B cell (primary cell): ENCODE data around the gene PPP2CA. TPM values are rescaled to one million over a fixed set of nuclear protein-coding genes. Genes with fewer than 3 reads are reported as not detected.
"Not testable (repeated sequence)": the region's sequence is repeated elsewhere in the genome, so short reads cannot be mapped to it uniquely, and the experiment has no call there.

Experiments
- ATAC-seq: fragments of 200-7000 bp; cut with Tn5 transposase; one replicate; pipeline ENCODE4 v1.10.0; 2021; ENCODE audit warnings: low read depth, mild to moderate bottlenecking, moderate number of reproducible peaks, moderate library complexity
- CTCF ChIA-PET: fragments of 350-600 bp; sonication (Branson Sonifier 250); formaldehyde crosslinking; loops from one replicate; lab custom pipeline; 2021; ENCODE audit warnings: antibody characterized with exemption, inconsistent platforms; lab: Charles Lee
- POLR2A ChIA-PET: fragments of 350-600 bp; sonication (Branson Sonifier 250); formaldehyde crosslinking; loops from one replicate; lab custom pipeline; 2021; ENCODE audit warnings: antibody characterized with exemption; lab: Charles Lee
- DNase-seq: peaks from one replicate; pipeline ENCODE4 v3.0.0; 2013
- H2AFZ ChIP-seq: 2 replicates; pipeline ENCODE4 v1.6.1; 2012; ENCODE audit warnings: mild to moderate bottlenecking, low read depth, low read length; ENCODE audit not compliant: insufficient read depth, poor library complexity, severe bottlenecking
- H3K27ac ChIP-seq, 2 donors: 1 replicate in 1 of 2; 2 replicates in 1 of 2; pipeline ENCODE4 v1.5.1; 2012 to 2013; ENCODE audit warnings: low read length in 2 of 2, mild to moderate bottlenecking in 2 of 2, moderate library complexity in 1 of 2
- H3K27me3 ChIP-seq, 4 experiments: fragments of 200-600 bp in 1 of 4; sonication (generic) in 1 of 4; replicated peaks in 1 of 4; 1 replicate in 2 of 4; 2 replicates in 2 of 4; pipeline versions ENCODE4 v1.6.1 to v1.7.0; 2013 to 2016; ENCODE audit warnings: low read length in 3 of 4, mild to moderate bottlenecking in 2 of 4, mixed read lengths in 1 of 4, moderate library complexity in 1 of 4; ENCODE audit not compliant: insufficient read depth in 4 of 4, control insufficient read depth in 3 of 4; ENCODE audit errors: control extremely low read depth in 1 of 4
- H3K36me3 ChIP-seq, 2 experiments: replicated peaks in 1 of 2; 1 replicate in 1 of 2; 2 replicates in 1 of 2; pipeline versions ENCODE4 v1.6.1 to v1.7.1; 2013; ENCODE audit warnings: low read length in 1 of 2; ENCODE audit not compliant: insufficient read depth in 2 of 2, control insufficient read depth in 1 of 2; ENCODE audit errors: control extremely low read depth in 1 of 2, extremely low read depth in 1 of 2
- H3K4me1 ChIP-seq, 2 donors: fragments of 200-600 bp in 1 of 2; sonication (generic) in 1 of 2; 1 replicate in 1 of 2; 2 replicates in 1 of 2; pipeline versions ENCODE4 v1.5.1 to v1.6.1; 2013 to 2017; ENCODE audit warnings: low read length in 2 of 2; ENCODE audit not compliant: control insufficient read depth in 2 of 2, insufficient read depth in 2 of 2
- H3K4me2 ChIP-seq: replicated peaks from 2 replicates; pipeline ENCODE3; 2012; ENCODE audit warnings: mild to moderate bottlenecking, low read depth, low read length; ENCODE audit not compliant: poor library complexity, severe bottlenecking
- H3K4me3 ChIP-seq, 5 experiments: fragments of 200-600 bp in 1 of 5; sonication (generic) in 1 of 5; 1 replicate in 3 of 5; 2 replicates in 2 of 5; pipeline versions ENCODE4 v1.5.1 to v1.7.0; 2011 to 2016; ENCODE audit warnings: low read length in 4 of 5, mild to moderate bottlenecking in 4 of 5, low read depth in 2 of 5, control low read depth in 1 of 5, moderate library complexity in 1 of 5; ENCODE audit not compliant: insufficient read depth in 1 of 5; ENCODE audit errors: control extremely low read depth in 1 of 5, extremely low read depth in 1 of 5
- H3K79me2 ChIP-seq: fragments of 200-600 bp; sonication (generic); one replicate; pipeline ENCODE4 v1.6.0; 2016; ENCODE audit warnings: low read length; ENCODE audit not compliant: control insufficient read depth, insufficient read depth
- H3K9ac ChIP-seq: fragments of 200-600 bp; sonication (generic); 2 replicates; pipeline ENCODE4 v1.6.1; 2017; ENCODE audit warnings: mild to moderate bottlenecking, low read length, moderate library complexity
- H3K9me3 ChIP-seq, 3 donors: one replicate each; pipeline versions ENCODE4 v1.6.1 to v1.7.1; 2013; ENCODE audit warnings: low read length in 2 of 3; ENCODE audit not compliant: control insufficient read depth in 2 of 3, insufficient read depth in 1 of 3; ENCODE audit errors: control extremely low read depth in 1 of 3
- H4K20me1 ChIP-seq: 2 replicates; pipeline ENCODE4 v1.6.0; 2012; ENCODE audit warnings: mild to moderate bottlenecking, low read length; ENCODE audit not compliant: insufficient read depth, control insufficient read depth, poor library complexity, severe bottlenecking
- H3K27ac Mint-ChIP-seq: one replicate; pipeline ENCODE4 v1.8.0; 2021; ENCODE audit warnings: mixed read lengths
- H3K27me3 Mint-ChIP-seq: one replicate; pipeline ENCODE4 v1.8.0; 2021; ENCODE audit warnings: mixed read lengths
- H3K4me1 Mint-ChIP-seq: one replicate; pipeline ENCODE4 v1.8.0; 2021; ENCODE audit warnings: mixed read lengths
- H3K4me3 Mint-ChIP-seq: one replicate; pipeline ENCODE4 v1.8.0; 2021; ENCODE audit warnings: mixed read lengths
- H3K9me3 Mint-ChIP-seq: one replicate; pipeline ENCODE4 v1.8.0; 2022; ENCODE audit warnings: mixed read lengths; ENCODE audit not compliant: insufficient read depth
- EZH2 ChIP-seq: IDR thresholded peaks from 2 replicates; pipeline ENCODE4 v1.6.1; 2012; ENCODE audit warnings: borderline replicate concordance, low read depth, mild to moderate bottlenecking, moderate library complexity, low read length; ENCODE audit not compliant: insufficient read depth, poor library complexity, severe bottlenecking
- WGBS: methylation state at CpG from one replicate; pipeline ENCODE4 v1.1.5; 2013; ENCODE audit warnings: missing lambda C conversion rate; ENCODE audit not compliant: insufficient coverage; 5-methylcytosine and 5-hydroxymethylcytosine counted together
- intact Hi-C: fragments of 100-400 bp; cut with micrococcal nuclease; formaldehyde crosslinking; loops from one replicate; pipeline ENCODE4 v1.10.0; 2022
- polyA plus RNA-seq: library from polyadenylated mRNA; depleted of rRNA; stranded (reverse); fragments of >200 nt; gene quantifications from 2 replicates; pipeline ENCODE4 v1.2.3, GENCODE V29; 2012
- total RNA-seq, 2 donors: library from RNA; stranded (reverse); fragments of 120-200 nt in 1 of 2; gene quantifications; 1 replicate in 1 of 2; 2 replicates in 1 of 2; pipeline versions ENCODE4 v1.2.3 to v1.2.4, GENCODE V29; 2013 to 2022
- TF ChIP-seq, protein P1 (sequence below): fragments of 200-600 bp; IDR thresholded peaks from one replicate; pipeline ENCODE4 v1.8.0; 2022; ENCODE audit warnings: antibody characterized with exemption, mild to moderate bottlenecking

PPP2CA gene
- total and polyA plus RNA-seq, 2 donors (not counting 1 experiment from before 2014, with no cell fraction given): 82.3 to 86.2 TPM

DNA sequence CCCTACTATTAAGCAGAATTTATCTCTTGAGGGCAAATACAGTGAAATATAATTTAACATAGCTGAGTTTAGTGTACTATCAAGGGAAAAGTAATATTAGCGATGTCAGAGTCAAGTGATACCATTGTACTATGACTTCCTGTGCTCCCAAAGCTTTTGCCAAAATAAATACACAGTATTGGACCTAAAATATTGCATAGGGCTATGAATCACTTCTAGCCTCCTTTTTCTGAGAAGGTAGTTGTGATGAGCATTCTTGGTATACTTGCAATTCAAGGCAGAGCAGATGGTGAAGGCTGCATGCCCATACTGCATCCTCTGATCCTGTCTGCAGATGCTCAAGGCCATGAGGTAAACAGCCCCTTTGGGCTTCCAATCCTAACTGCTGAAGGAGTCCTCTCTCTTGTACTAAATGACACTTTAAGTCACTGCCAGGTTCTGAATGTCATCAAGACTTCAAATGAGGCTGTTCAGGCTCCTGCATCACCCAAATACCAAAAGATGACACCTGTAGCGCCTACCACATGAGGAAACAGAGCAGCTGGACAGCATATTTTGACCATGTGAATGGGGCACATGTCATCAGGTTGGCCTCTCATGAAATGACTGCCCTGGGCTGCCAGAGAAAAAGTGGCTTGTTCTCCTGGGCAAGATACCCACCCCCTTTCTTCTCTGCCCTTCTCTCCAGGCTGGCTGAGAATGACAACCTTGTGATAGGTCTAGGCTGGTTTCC lies 29.7 kb upstream of the PPP2CA start:
- ChIA-PET CTCF (interaction anchor here (0.5 kb wide), 1 partner anchor 35 kb away, joined by 6 read pairs; no protein-coding TSS in a partner anchor), POLR2A (no interaction called here)
- no peak overlapping the region for H3K27ac Mint-ChIP-seq
- H3K4me1 Mint-ChIP-seq: no peaks in the 10 kb centered on the region
- ATAC-seq: no peak
- H3K4me3 ChIP-seq: no peak overlapping the region
- H3K27me3 Mint-ChIP-seq: peaks cover 25% of the 10 kb centered on the region
- no peak overlapping the region for H3K27ac ChIP-seq
- intact Hi-C loops: no loop called here
- no peaks in the 10 kb centered on the region for H3K79me2 ChIP-seq
- H3K4me3 Mint-ChIP-seq: no peak overlapping the region
- no peaks in the 10 kb centered on the region for H3K9me3 ChIP-seq
- H3K9me3 Mint-ChIP-seq: no peaks in the 10 kb centered on the region
- 91% methylated on average over 1 of the region's 2 CpGs for WGBS
- H4K20me1 ChIP-seq: no peaks in the 10 kb centered on the region
- H3K27me3 ChIP-seq: peaks cover 0 to 4% (median 0%) of the 10 kb centered on the region in 4 experiments
- no peaks in the 10 kb centered on the region for H3K36me3 ChIP-seq
- no peak for TF ChIP-seq EZH2
- TF ChIP-seq, protein P1, sequence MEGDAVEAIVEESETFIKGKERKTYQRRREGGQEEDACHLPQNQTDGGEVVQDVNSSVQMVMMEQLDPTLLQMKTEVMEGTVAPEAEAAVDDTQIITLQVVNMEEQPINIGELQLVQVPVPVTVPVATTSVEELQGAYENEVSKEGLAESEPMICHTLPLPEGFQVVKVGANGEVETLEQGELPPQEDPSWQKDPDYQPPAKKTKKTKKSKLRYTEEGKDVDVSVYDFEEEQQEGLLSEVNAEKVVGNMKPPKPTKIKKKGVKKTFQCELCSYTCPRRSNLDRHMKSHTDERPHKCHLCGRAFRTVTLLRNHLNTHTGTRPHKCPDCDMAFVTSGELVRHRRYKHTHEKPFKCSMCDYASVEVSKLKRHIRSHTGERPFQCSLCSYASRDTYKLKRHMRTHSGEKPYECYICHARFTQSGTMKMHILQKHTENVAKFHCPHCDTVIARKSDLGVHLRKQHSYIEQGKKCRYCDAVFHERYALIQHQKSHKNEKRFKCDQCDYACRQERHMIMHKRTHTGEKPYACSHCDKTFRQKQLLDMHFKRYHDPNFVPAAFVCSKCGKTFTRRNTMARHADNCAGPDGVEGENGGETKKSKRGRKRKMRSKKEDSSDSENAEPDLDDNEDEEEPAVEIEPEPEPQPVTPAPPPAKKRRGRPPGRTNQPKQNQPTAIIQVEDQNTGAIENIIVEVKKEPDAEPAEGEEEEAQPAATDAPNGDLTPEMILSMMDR: no peak
- no peak overlapping the region for H3K9ac ChIP-seq
- H3K4me2 ChIP-seq: no peak overlapping the region
- H3K4me1 ChIP-seq: no peaks in the 10 kb centered on the region
- DNase-seq: no peak
- H2AFZ ChIP-seq: no peak overlapping the region

DNA sequence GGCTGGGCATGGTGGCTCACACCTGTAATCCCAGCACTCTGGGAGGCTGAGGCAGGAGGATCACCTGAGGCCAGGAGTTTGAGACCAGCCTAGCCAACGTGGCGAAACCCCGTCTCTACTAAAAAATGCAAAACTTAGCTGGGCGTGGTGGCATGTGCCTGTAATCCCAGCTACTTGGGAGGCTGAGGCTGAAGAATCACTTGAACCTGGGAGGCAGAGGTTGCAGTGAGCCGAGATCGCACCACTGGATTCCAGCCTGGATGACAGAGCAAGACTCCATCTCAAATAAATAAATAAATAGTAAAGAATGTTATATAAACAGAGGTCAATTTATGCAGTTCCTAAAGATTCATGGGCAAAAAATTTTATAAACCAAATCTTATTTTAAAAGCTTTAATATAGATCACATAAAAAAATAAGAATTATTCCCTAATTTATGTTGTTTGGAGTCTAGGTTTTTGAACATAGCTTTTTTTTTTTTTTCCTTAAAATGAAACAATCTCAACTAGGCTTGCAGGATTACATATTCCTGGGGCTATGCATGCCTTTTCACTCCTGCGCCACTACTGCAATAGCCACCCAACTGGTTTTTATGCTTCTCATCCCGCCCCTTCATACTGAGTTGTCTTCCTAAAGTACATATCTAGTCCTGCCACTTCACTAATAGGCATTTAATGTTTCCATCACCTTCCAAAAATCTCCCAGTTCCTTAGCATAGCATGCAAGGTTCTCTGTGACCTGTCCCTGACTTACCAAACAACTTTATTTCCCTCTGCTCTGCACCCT lies 27.7 kb upstream of the PPP2CA start:
- H3K79me2 ChIP-seq, H3K36me3 ChIP-seq, H3K4me3 ChIP-seq, H3K4me2 ChIP-seq, H3K4me1 Mint-ChIP-seq, DNase-seq, H2AFZ ChIP-seq, ATAC-seq, H3K9me3 Mint-ChIP-seq, H3K27me3 ChIP-seq, H3K4me1 ChIP-seq, H4K20me1 ChIP-seq, H3K9ac ChIP-seq, H3K4me3 Mint-ChIP-seq, H3K27ac ChIP-seq, CTCF ChIA-PET, H3K9me3 ChIP-seq, H3K27ac Mint-ChIP-seq, intact Hi-C loops, POLR2A ChIA-PET: not testable (repeated sequence)
- H3K27me3 Mint-ChIP-seq: peaks cover 25% of the 10 kb centered on the region
- WGBS: 96% methylated on average over 6 of the region's 8 CpGs
